HG03196 (cell line): ENCODE measurements around the gene POU6F2.

Experiments
- ATAC-seq: cut with Tn5 transposase; IDR thresholded peaks from one replicate; pipeline ENCODE4 v1.9.1; 2021; ENCODE audit not compliant: unreplicated experiment

POU6F2 gene

DNA sequence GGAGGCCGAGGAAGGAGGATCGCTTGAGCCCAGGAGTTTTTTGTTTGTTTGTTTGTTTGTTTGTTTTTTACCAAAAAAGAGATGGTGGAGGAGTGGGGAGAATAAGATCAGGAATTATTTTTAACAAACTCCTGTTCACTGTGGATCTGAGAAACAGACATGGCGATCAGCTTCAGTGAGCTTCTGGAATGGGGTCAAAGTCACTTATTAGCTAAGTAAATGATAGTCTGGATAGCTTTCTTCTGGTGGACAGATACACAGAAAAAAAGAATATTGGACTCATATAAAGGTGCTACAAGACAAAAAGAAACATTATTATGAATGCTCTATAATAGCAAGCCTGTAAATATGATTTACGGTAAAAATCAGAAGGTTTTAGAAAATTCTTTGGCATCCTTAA, 85.1 kb downstream of the POU6F2 start:
- no peak for ATAC-seq

DNA sequence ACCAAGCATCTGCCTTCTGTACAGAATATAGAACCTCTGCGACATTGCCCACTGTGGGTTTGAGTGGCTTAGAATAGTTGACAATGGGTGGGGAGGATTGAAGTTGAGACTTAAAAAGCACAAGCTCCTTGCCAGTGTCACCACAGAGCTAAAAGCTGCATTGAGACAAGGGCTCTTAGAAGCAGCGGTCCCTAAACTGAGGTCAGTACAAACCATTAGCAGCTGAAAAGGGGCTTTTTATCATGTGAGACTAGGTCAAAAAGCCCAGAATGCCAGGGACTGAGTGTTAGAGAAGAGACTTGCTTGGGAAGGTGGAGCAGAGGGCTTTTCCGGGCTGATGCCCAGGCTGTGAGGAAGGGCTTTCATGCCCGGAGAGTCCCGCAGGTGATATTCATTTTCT, 91.3 kb downstream of the POU6F2 start:
- ATAC-seq: no peak

GRCh38 chr7:39069896-39070881, 92.5 kb downstream of the POU6F2 start:
- no peak for ATAC-seq

DNA sequence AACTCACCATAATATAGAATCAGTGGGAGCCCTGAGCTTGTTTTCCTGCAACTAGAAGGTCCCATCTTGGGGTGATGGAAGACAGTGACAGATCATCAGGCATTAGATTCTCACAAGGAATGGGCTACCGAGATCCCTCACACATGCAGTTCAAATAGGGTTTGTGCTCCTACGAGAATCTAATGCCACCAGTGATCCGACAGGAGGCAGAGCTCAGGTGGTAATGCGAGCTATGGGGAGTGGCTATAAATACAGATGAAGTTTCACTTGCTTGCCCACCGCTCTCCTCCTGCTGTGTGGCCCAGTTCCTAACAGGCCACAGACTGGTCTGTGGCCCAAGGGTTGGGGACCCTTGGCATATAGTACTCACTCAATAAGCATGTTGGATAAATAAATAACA, 93.4 kb downstream of the POU6F2 start:
- no peak for ATAC-seq

DNA sequence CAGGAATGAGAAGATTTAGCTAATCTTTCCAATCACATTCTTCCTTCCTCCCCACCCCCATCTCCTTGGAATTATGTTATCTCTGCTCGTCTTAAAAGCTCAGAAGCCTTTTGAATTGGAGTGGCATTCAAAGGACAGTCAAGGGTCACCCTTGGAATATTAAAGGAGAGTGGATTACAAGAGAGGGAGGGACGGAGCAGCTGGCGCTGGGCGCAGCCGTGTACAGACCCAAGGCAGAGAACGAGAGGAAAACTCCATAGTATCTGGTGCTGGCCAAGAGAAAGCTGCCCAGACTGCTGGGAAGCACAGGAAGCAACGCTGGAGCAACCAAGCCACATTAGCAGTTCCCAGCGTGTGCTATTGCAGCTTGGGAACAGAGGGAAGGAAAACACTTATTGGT, 95.7 kb downstream of the POU6F2 start:
- ATAC-seq: no peak

DNA sequence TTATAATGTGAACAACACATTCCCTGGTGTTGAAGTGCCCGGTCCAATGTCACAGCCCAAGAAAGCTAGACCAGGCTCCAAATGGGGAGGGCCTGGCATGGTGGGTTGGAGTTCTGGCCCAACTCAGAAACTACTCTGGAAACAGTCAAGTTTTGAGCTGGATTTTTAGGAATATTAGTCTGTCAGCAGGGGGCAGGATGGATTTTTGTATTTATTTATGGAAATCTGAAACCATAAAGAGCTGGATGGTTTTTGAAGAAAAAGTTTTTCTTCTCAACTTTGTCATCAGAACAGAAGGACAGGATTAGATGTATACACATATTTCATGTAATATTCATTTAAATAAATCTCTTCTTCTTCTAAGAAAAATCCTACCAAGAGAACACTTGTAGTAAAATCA, 97.5 kb downstream of the POU6F2 start:
- ATAC-seq: no peak

DNA sequence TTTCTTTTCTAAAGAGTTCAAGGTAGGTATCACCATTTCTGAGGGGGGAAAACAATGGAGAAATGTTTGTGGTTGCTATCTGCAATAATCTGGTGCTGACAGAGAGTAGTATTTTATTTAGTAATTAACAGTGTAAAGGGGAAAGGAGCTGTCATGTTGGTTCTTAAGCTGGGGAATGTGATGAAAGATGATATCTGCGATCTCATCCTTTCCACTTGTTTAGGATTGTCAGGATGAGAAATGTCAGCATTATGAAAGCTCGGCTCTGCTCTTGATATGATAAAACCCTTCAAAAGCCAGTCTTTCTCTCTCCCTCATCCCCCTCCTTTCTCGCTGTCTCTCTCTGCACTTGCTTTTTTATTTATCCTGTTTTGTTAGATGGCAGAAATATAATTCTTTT, 106.1 kb downstream of the POU6F2 start:
- no peak for ATAC-seq

DNA sequence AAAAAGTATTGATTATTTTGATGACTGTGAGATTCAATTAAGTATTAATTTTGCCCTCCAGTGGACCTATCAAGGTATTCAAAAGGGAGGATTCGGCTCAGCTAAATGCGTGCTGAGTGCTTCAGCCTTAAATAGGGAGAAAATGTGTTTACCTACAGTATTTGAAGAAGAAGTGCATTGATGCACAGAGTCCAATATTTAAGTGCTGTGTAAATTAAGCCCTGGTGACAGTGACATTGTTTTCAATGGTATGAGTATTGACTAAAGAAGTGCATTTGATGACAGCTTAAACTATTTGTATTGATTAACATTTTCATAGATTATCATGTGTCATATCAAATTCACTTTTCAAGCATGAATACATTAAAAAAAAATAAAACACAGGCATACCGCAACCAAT, 106.6 kb downstream of the POU6F2 start:
- ATAC-seq: no peak

- ATAC-seq: no peak
Measured at GRCh38 chr7:39085189-39085588, 107.5 kb downstream of the POU6F2 start.

DNA sequence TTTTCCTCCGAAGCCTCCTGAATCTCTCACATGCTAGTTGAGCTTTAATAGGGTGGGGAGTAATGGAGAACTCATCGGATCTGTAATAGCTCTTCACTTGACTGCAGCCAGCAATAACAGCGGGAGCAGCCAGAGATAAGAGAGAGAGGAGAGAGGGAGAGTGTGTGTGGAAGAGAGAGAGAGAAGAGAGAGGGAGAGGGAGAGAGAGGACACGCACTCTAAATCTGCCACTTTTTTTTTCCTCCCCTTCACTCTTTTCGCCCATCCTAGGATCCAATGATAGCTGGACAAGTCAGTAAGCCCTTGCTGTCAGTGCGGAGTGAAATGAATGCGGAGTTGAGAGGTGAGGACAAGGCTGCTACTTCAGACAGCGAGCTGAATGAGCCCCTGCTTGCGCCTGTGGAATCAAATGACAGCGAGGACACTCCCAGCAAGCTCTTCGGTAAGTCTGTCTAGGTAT, 107.9 kb downstream of the POU6F2 start:
- no peak for ATAC-seq

GRCh38 chr7:39086638-39087360, 109.1 kb downstream of the POU6F2 start:
- ATAC-seq: no peak

GRCh38 chr7:39088730-39089593, 111.3 kb downstream of the POU6F2 start:
- no peak for ATAC-seq

- no peak for ATAC-seq
Measured at GRCh38 chr7:39091145-39091544, 113.4 kb downstream of the POU6F2 start.

- no peak for ATAC-seq
Measured at GRCh38 chr7:39091774-39092173, 114.1 kb downstream of the POU6F2 start.

DNA sequence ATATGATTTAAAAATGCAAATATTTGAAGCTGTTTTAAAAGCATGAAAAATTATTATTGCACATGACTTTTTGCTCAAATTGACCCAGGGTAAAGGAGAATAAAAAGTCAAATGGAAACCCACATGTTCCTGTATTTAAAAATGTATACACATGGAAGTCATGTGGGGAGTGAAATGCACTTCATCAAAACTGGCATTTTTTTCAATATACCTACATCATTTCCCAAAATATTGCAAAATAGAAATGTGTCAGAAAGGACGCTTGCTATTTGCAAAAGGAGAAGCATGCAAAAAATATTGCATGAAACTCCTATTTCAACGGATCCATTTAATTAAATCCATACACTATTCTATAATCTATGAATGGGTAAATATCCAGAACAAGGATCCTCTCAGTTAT, 117.0 kb downstream of the POU6F2 start:
- no peak for ATAC-seq

DNA sequence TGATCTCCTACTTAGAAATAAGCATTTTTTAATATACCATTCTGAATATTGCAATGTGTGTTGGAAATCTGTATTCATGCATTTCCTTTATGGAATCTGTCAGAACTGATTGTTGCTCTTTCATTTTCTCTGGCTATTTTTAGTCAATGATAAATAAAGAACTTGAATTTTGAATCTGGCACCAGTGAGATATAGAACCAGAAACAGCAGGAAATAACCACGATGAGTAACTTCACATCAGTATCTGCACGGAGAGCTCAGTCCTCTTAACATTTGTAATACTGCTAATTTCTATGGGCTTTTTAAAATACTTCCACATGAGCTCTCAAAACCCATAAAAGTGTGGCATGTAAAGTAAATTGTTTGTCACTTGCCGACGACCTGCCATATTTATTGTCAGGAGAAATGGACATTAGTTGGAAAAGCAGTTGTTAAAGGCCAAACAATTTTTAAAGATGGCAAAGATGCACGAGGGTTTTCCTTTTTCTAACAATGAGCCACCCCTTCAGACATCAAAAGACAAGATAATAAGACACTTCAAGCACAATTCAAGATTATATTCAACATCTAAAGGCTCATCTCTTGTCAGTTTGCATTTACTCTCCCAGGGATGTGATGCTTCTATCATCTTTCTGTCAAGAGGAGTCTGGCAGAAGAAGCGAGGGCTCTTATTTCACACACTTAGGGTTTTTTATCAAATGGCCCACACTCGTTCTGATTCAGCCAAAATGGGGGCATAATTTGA, 118.3 kb downstream of the POU6F2 start:
- no peak for ATAC-seq

DNA sequence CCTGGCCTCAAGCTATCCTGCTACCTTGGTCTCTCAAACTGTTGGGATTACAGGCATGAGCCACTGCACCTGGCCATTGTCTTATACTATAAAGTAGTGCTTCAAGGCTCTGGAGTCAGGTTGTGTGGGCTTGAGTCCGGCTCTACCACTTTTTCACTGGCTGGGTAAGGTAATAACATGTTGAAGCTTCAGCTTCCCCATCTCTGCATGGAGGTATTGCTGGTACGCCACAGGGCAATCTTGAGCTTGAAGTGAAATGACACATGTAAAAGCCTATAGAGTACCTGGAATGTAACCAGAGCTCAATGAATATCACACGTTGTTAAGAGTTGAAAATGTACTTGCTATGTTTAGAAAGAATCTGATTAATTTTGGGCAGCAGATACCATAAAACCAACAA, 120.8 kb downstream of the POU6F2 start:
- no peak for ATAC-seq

DNA sequence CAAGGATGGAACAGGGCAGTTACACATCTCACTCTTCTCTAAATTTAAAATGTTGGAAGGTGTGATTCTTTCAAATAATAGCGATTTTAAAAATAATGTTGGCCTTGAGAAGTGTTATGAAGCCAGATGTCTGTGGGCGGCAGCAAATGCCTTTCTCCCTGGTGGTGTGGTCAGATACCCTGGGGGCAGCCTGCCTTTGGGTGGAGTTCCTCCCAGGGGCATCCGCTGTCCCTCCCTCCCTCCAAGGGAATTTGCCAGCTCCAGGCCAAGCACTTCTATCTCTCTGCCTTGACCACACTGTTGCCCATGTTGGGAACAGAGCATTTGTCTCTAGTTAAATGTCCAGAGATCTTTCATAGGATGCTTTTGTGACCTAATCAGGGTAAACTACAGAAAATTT, 121.4 kb downstream of the POU6F2 start:
- no peak for ATAC-seq

- ATAC-seq: no peak
Measured at GRCh38 chr7:39100270-39100669, 122.6 kb downstream of the POU6F2 start.

DNA sequence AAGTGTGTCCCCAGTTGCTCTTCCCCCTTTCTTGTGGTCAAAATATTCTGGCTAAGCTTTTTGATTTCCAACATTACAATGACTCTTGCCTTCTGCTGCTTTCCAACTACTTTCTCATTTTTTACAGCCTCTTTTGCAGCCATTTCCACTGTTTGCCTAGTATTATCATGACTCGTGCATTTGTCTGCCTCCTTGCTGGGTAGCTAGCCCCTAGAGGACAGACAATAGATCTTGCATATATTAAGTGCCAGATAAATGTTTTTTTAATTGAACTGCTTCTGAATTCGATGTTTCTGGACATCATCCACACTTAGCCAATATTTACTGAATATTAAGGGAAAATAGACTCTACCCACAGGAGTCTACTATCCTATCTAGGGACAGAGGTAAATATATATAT, 124.5 kb downstream of the POU6F2 start:
- ATAC-seq: no peak
